K562 (cell line): ENCODE measurements around the gene CHI3L1. TPM values are rescaled to one million over a fixed set of nuclear protein-coding genes. Genes with fewer than 3 reads are reported as not detected.

Experiments
- ATAC-seq: fragments of 200-7000 bp; cut with Tn5 transposase; 3 replicates; pipeline ENCODE4 v1.9.1; 2020; ENCODE audit warnings: moderate library complexity
- BruUV-seq: library from RNA; stranded (reverse); fragments of 400-500 nt; replicated peaks from 2 replicates; lab custom pipeline; 2021; lab: Mats Ljungman, UMichigan
- CTCF ChIA-PET: fragments of 300-600 bp; formaldehyde crosslinking; extraction: SDS; loops from one replicate; lab custom pipeline; 2021; ENCODE audit warnings: low intra/inter-chr PET ratio; lab: Yijun Ruan, JAX
- POLR2A ChIA-PET: fragments of 300-600, 350-650 bp; sonication (Branson Sonifier 250); formaldehyde crosslinking; extraction: SDS; loops from one replicate; lab custom pipeline; 2021; ENCODE audit warnings: antibody characterized with exemption, inconsistent platforms; lab: Yijun Ruan, JAX
- DNase-seq, 4 experiments: peaks; one replicate each; pipeline versions ENCODE4 v3.0.0 to v3.0.0-alpha.2; 2011 to 2018; ENCODE audit warnings: low spot score in 3 of 4, mixed read lengths in 3 of 4; ENCODE audit errors: extremely low read depth in 1 of 4
- FAIRE-seq: peaks from 2 replicates; lab custom pipeline; 2011; peaks lifted over from hg19 to GRCh38; lab: Jason Lieb, UNC
- H2AFZ ChIP-seq: 2 replicates; pipeline ENCODE4 v1.6.0; 2011; ENCODE audit warnings: low read depth, low read length, control low read depth, inconsistent platforms
- H3K27ac ChIP-seq: fragments of 200-600 bp; 3 replicates; pipeline ENCODE4 v1.8.0; 2011; ENCODE audit warnings: low read depth, mild to moderate bottlenecking, control low read depth, inconsistent platforms, low read length, moderate library complexity, mixed read lengths; ENCODE audit errors: extremely low read depth
- H3K27me3 ChIP-seq, 2 experiments: fragments of 300-600 bp in 1 of 2; 2 replicates in 1 of 2; 3 replicates in 1 of 2; pipeline versions ENCODE4 v1.6.0 to v1.8.0; 2011; ENCODE audit warnings: inconsistent platforms in 2 of 2, low read length in 2 of 2, mild to moderate bottlenecking in 1 of 2, mixed read lengths in 1 of 2, moderate library complexity in 1 of 2; ENCODE audit not compliant: control insufficient read depth in 2 of 2, insufficient read depth in 2 of 2
- H3K36me3 ChIP-seq: fragments of 300-600 bp; 3 replicates; pipeline ENCODE4 v1.8.0; 2011; ENCODE audit warnings: mild to moderate bottlenecking, low read length, inconsistent platforms; ENCODE audit not compliant: control insufficient read depth, insufficient read depth
- H3K4me1 ChIP-seq, 2 experiments: fragments of 200-600 bp in 1 of 2; replicated peaks in 1 of 2; 2 replicates in 1 of 2; 3 replicates in 1 of 2; pipeline versions ENCODE4 v1.5.1 to v1.8.0; 2011; ENCODE audit warnings: inconsistent platforms in 2 of 2, low read length in 2 of 2, mild to moderate bottlenecking in 1 of 2, mixed read lengths in 1 of 2, moderate library complexity in 1 of 2; ENCODE audit not compliant: control insufficient read depth in 2 of 2, insufficient read depth in 2 of 2
- H3K4me2 ChIP-seq: 2 replicates; pipeline ENCODE4 v1.6.1; 2011; ENCODE audit warnings: low read length, control low read depth, inconsistent platforms, mixed read lengths; ENCODE audit not compliant: insufficient read depth
- H3K4me3 ChIP-seq: fragments of 200-600 bp; sonication (generic), shearing (Covaris generic); 2 replicates; pipeline ENCODE4 v1.5.1; 2016; ENCODE audit warnings: control low read depth, inconsistent platforms
- H3K79me2 ChIP-seq: fragments of 200-600 bp; 3 replicates; pipeline ENCODE4 v1.8.0; 2011; ENCODE audit warnings: low read length, inconsistent platforms; ENCODE audit not compliant: control insufficient read depth, insufficient read depth
- H3K9ac ChIP-seq, 2 experiments: 2 replicates each; pipeline versions ENCODE4 v1.6.0 to v1.6.1; 2011; ENCODE audit warnings: low read depth in 2 of 2, low read length in 2 of 2, control low read depth in 1 of 2, inconsistent platforms in 1 of 2, mild to moderate bottlenecking in 1 of 2, mixed read lengths in 1 of 2; ENCODE audit not compliant: insufficient read depth in 1 of 2
- H3K9me1 ChIP-seq: one replicate; pipeline ENCODE4 v1.6.0; 2011; ENCODE audit warnings: inconsistent platforms, mild to moderate bottlenecking, low read length, moderate library complexity; ENCODE audit not compliant: control insufficient read depth, insufficient read depth
- H3K9me3 ChIP-seq: replicated peaks from 2 replicates; pipeline ENCODE4 v1.5.1; 2011; ENCODE audit warnings: low read depth, low read length, inconsistent platforms; ENCODE audit not compliant: control insufficient read depth, insufficient read depth
- H4K20me1 ChIP-seq: replicated peaks from 2 replicates; pipeline ENCODE4 v1.6.1; 2011; ENCODE audit warnings: low read length, inconsistent platforms, mixed read lengths; ENCODE audit not compliant: control insufficient read depth, insufficient read depth
- ADNP ChIP-seq: fragments of 200-800 bp; sonication (Bioruptor generic); IDR thresholded peaks from 2 replicates; pipeline ENCODE4 v1.6.1; 2016; ENCODE audit warnings: missing genetic modification characterization, missing compliant biosample characterization
- ARID1B ChIP-seq: fragments of 450-650 bp; IDR thresholded peaks from 2 replicates; pipeline ENCODE4 v1.6.1; 2016; ENCODE audit warnings: antibody characterized with exemption, mild to moderate bottlenecking, inconsistent platforms
- BCOR ChIP-seq: fragments of 450-650 bp; IDR thresholded peaks from 2 replicates; pipeline ENCODE4 v1.6.1; 2016
- ESRRA ChIP-seq: fragments of 450-650 bp; IDR thresholded peaks from 2 replicates; pipeline ENCODE4 v1.6.1; 2014; ENCODE audit warnings: low read depth, mild to moderate bottlenecking, moderate library complexity, borderline replicate concordance
- FOSL1 ChIP-seq: fragments of 200-800 bp; sonication (Bioruptor generic); conservative IDR thresholded peaks from 2 replicates; pipeline ENCODE4 v1.6.1; 2016; ENCODE audit warnings: missing genetic modification characterization, missing compliant biosample characterization
- KDM1A ChIP-seq, 2 experiments: fragments of 450-650 bp; IDR thresholded peaks; 2 replicates each; pipeline ENCODE4 v1.6.1; 2016; ENCODE audit warnings: mild to moderate bottlenecking in 2 of 2
- NR2C1 ChIP-seq, 2 experiments: fragments of 450-650 bp; IDR thresholded peaks; 2 replicates each; pipeline ENCODE4 v1.6.1; 2017; ENCODE audit warnings: mild to moderate bottlenecking in 2 of 2, antibody characterized with exemption in 1 of 2, inconsistent platforms in 1 of 2, missing compliant biosample characterization in 1 of 2, missing genetic modification characterization in 1 of 2
- PHB ChIP-seq: fragments of 250-450 bp; sonication (Bioruptor Pico); IDR thresholded peaks from 2 replicates; pipeline ENCODE4 v1.5.0; 2021
- RBM25 ChIP-seq: fragments of 200-400 bp; formaldehyde crosslinking; IDR thresholded peaks from 2 replicates; pipeline ENCODE4 v1.6.1; 2018; ENCODE audit warnings: low read length, low read depth, moderate library complexity; ENCODE audit not compliant: severe bottlenecking
- SNIP1 ChIP-seq: fragments of 450-650 bp; IDR thresholded peaks from 2 replicates; pipeline ENCODE4 v1.7.1; 2017; ENCODE audit warnings: low read depth, mild to moderate bottlenecking
- WGBS: fragments of 100-300 bp; shearing (Covaris generic); methylation state at CpG from one replicate; pipeline ENCODE4 v1.1.6; 2016; ENCODE audit warnings: low coverage, mixed read lengths; ENCODE audit not compliant: insufficient coverage; ENCODE audit errors: missing lambda C conversion rate; 5-methylcytosine and 5-hydroxymethylcytosine counted together
- in situ Hi-C: fragments of 300-500 bp; cut with MboI; formaldehyde crosslinking; loops from 4 replicates; pipeline ENCODE4 v1.15.0; 2018; ENCODE audit warnings: inconsistent platforms, mixed read lengths
- intact Hi-C: fragments of 100-400 bp; cut with micrococcal nuclease; formaldehyde crosslinking; loops from 2 replicates; pipeline ENCODE4 v1.14.2; 2022
- polyA plus RNA-seq, 8 experiments: library from polyadenylated mRNA; depleted of rRNA in 4 of 8; stranded (reverse) in 5 of 8; unstranded in 3 of 8; fragments of >200 nt; fragmentation: Nextera tagmentation in 2 of 8; fragmentation: Illumina TruSeq in 1 of 8; extraction: Ambion mirVana in 2 of 8; extraction: Trizol in 1 of 8; gene quantifications; 2 replicates each; pipeline versions ENCODE4 v1.2.1 to v1.2.3, GENCODE V29; 2011 to 2014; ENCODE audit warnings: inconsistent platforms in 1 of 8, missing spikeins in 1 of 8
- total RNA-seq, 7 experiments: library from RNA; depleted of rRNA in 6 of 7; stranded (reverse); fragments of >200 nt in 6 of 7; fragmentation: Illumina TruSeq in 2 of 7; extraction: Trizol in 2 of 7; gene quantifications; 2 replicates each; pipeline versions ENCODE4 v1.2.1 to v1.2.3, GENCODE V29; 2011 to 2021; ENCODE audit warnings: low replicate concordance in 1 of 7
- TF ChIP-seq, protein P1 (sequence below): fragments of 450-650 bp; IDR thresholded peaks from 2 replicates; pipeline ENCODE4 v1.6.1; 2016

The CHI3L1 gene
- total and polyA plus RNA-seq, 9 of the 15 experiments (the other 6 are each of a cell fraction or from before 2014, with no cell fraction given): not detected

DNA sequence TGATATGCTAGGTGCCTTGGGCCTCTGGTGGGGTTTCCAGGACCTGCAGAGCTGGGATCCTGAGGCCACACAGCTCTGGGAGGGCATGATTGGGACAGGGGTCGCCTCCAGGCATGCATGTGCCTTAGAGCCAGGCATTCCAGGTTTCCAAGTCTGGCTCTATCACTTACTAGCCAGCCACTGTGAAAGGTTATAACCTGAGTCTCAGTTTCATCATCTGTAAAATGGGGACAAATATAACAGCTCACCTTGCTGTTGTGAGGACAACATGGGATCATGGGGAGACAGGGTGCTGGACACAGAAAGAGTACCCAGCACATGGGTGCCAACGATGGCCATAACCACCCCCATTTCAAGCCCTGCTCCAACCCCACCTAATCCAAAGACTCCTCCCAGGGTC is 2.7 kb downstream of the CHI3L1 start:
- 0% methylated on average over 2 of the region's 2 CpGs for WGBS
- BruUV-seq: no TSS peak
- H3K9ac ChIP-seq: no peak overlapping the region
- intact Hi-C loops: no loop called here
- DNase-seq (no peak), ATAC-seq (no peak), FAIRE-seq (no peak)
- in situ Hi-C loops: no loop called here
- H2AFZ ChIP-seq: no peak overlapping the region
- peaks cover 25 to 67% of the 10 kb centered on the region in 2 experiments for H3K27me3 ChIP-seq
- H3K4me2 ChIP-seq: no peak overlapping the region
- no peaks in the 10 kb centered on the region for H3K79me2 ChIP-seq
- H3K9me3 ChIP-seq: no peaks in the 10 kb centered on the region
- H3K4me1 ChIP-seq: no peaks in the 10 kb centered on the region
- H3K36me3 ChIP-seq: no peaks in the 10 kb centered on the region
- ChIA-PET CTCF (no interaction called here), POLR2A (interaction anchor here (0.7 kb wide), 1 partner anchor 12 kb away, joined by 3 read pairs; no protein-coding TSS in a partner anchor)
- peak; percentile 35; the same call in 1 of the 2 replicates for TF ChIP-seq BCOR
- peak in 1 of 2 experiments; percentile 33; a peak in 1 of 4 replicates for TF ChIP-seq KDM1A (IDR thresholded peaks at IDR 0.05)
- TF ChIP-seq ESRRA: 0 out of 2 replicates have a peak, but pooled peaks have one; percentile 31
- TF ChIP-seq RBM25: peak; percentile 71
- TF ChIP-seq FOSL1 (tag): no peak
- TF ChIP-seq PHB (CRISPR knock-in tag): no peak
- TF ChIP-seq NR2C1 (IDR thresholded peaks at IDR 0.05): no peak
- TF ChIP-seq NR2C1 (tag; IDR thresholded peaks at IDR 0.05): no peak
- no peak for TF ChIP-seq ARID1B
- no peak for TF ChIP-seq SNIP1
- TF ChIP-seq, protein P1, sequence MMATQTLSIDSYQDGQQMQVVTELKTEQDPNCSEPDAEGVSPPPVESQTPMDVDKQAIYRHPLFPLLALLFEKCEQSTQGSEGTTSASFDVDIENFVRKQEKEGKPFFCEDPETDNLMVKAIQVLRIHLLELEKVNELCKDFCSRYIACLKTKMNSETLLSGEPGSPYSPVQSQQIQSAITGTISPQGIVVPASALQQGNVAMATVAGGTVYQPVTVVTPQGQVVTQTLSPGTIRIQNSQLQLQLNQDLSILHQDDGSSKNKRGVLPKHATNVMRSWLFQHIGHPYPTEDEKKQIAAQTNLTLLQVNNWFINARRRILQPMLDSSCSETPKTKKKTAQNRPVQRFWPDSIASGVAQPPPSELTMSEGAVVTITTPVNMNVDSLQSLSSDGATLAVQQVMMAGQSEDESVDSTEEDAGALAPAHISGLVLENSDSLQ: no peak
- TF ChIP-seq ADNP (tag): peak; percentile 49
- no peaks in the 10 kb centered on the region for H3K9me1 ChIP-seq
- no peak overlapping the region for H3K27ac ChIP-seq
- peaks cover 13% of the 10 kb centered on the region for H4K20me1 ChIP-seq
- no peak overlapping the region for H3K4me3 ChIP-seq
